Nephron progenitor cell (in vitro differentiated cells): ENCODE measurements around the gene RBMS1.

Source experiments
- DNase-seq: peaks from one replicate; pipeline ENCODE4 v3.0.0; 2021
- H3K27ac Mint-ChIP-seq: 2 replicates; pipeline ENCODE4 v1.8.0; 2021; ENCODE audit warnings: mild to moderate bottlenecking, moderate library complexity, mixed read lengths
- H3K27me3 Mint-ChIP-seq: 2 replicates; pipeline ENCODE4 v1.8.0; 2021; ENCODE audit warnings: mild to moderate bottlenecking, low read depth, mixed read lengths; ENCODE audit not compliant: poor library complexity
- H3K36me3 Mint-ChIP-seq: 2 replicates; pipeline ENCODE4 v1.8.0; 2021; ENCODE audit warnings: low read depth, mixed read lengths
- H3K4me1 Mint-ChIP-seq: 2 replicates; pipeline ENCODE4 v1.8.0; 2021; ENCODE audit warnings: mixed read lengths
- H3K4me3 Mint-ChIP-seq: 2 replicates; pipeline ENCODE4 v1.8.0; 2021; ENCODE audit warnings: mild to moderate bottlenecking, moderate library complexity, mixed read lengths
- H3K9me3 Mint-ChIP-seq: 2 replicates; pipeline ENCODE4 v1.8.0; 2021; ENCODE audit warnings: mild to moderate bottlenecking, moderate library complexity, mixed read lengths
- CTCF ChIP-seq: fragments of 200-600 bp; sonication (generic); IDR thresholded peaks from 2 replicates; pipeline ENCODE4 v1.5.0; 2021; ENCODE audit warnings: antibody characterized with exemption

RBMS1 gene

DNA sequence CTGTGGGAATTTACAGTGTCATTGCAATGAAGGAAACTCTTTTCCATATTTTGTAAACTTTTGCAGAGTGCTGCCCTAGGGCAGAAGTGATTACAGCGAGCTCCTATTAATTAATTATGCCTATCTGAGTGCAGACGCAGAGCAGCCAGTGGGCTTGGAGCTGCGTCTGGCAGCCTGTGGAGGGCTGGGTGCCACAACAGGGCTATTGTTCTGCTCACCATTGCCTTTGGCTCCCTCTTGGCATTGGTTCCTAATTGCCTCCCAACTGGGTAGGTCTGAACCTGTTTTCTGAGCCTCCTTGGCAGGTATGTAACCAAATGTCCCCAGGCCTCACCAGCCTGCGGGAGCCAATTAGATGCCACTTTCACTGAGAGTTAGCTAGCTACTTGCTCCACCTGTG is 267.9 kb downstream of the RBMS1 start:
- Mint-ChIP-seq H3K4me3 (no peak overlapping the region), H3K4me1 (peaks cover 74% of the 10 kb centered on the region), H3K27ac (no peak overlapping the region), H3K9me3 (no peaks in the 10 kb centered on the region), H3K36me3 (no peaks in the 10 kb centered on the region), H3K27me3 (peaks cover 3% of the 10 kb centered on the region)
- TF ChIP-seq CTCF: no peak
- no peak for DNase-seq

- Mint-ChIP-seq H3K4me3 (no peak overlapping the region), H3K36me3 (no peaks in the 10 kb centered on the region), H3K4me1 (peaks cover 74% of the 10 kb centered on the region), H3K27ac (no peak overlapping the region), H3K9me3 (no peaks in the 10 kb centered on the region), H3K27me3 (peaks cover 3% of the 10 kb centered on the region)
- DNase-seq: no peak
- TF ChIP-seq CTCF: no peak
Observed at GRCh38 chr2:160224507-160224906, 269.1 kb downstream of the RBMS1 start.

GRCh38 chr2:160224060-160224459 is 269.5 kb downstream of the RBMS1 start:
- DNase-seq: no peak
- H3K9me3 Mint-ChIP-seq: no peaks in the 10 kb centered on the region
- H3K27me3 Mint-ChIP-seq: peaks cover 3% of the 10 kb centered on the region
- no peak overlapping the region for H3K27ac Mint-ChIP-seq
- no peak overlapping the region for H3K4me3 Mint-ChIP-seq
- no peak for TF ChIP-seq CTCF
- H3K4me1 Mint-ChIP-seq: peaks cover 70% of the 10 kb centered on the region
- H3K36me3 Mint-ChIP-seq: no peaks in the 10 kb centered on the region

DNA sequence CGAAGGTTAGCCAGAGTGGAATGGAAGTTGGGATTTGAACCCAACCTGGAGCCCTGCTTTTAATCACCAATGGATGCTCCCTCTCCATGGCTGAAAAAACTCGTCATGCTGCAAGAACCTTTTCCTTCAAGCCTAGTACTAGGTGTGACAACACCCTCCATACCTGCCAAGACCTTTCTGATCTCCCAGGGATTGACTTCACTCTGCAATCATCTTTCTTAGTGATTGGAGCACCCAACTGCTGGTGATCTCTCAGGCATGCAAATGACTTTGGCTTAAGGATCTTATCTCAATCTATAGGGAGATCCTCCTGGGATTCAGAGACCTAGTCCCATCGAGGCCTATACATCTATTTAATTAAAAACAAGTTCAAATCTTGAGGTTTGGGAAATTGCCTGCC is 270.0 kb downstream of the RBMS1 start:
- no peak for DNase-seq
- TF ChIP-seq CTCF: no peak
- Mint-ChIP-seq H3K9me3 (no peaks in the 10 kb centered on the region), H3K36me3 (no peaks in the 10 kb centered on the region), H3K4me1 (peaks cover 67% of the 10 kb centered on the region), H3K4me3 (no peak overlapping the region), H3K27me3 (peaks cover 3% of the 10 kb centered on the region), H3K27ac (no peak overlapping the region)

DNA sequence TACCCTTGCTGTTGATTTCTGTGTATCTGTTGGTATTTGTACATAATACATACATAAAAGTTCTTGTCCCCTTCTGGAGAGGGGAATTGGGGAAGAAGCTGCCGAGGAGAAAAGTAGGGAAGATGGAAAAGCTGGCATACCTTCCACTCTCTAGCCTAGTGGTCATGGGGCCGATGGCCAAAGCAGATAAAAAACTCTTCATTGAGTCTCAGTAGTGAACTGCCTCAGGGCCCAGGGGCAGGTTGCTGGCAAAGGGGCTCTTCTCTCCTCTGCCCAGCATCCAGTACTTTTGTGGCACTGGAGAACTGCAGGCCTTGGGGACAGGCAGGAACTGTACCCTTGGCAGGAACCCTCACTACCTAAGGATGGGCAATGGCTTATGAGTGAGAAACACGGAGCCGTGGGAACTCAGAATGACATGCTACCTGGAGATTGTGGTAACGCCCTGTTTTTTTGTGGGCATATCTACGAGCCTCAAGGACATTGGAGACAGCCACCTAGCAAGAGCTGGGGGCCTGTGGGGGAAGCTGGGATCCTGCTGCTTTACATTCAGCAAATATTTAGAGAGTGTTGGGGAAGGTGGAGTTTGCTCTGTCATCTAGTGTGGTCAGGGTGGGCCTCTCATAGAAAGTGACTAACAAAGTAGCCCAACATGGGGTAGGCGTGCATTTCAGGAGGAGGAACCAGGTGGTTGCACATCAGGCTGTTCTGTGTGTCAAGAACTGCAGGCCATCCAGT is 270.9 kb downstream of the RBMS1 start:
- Mint-ChIP-seq H3K4me1 (peaks cover 59% of the 10 kb centered on the region), H3K27me3 (peaks cover 3% of the 10 kb centered on the region), H3K36me3 (no peaks in the 10 kb centered on the region), H3K4me3 (no peak overlapping the region), H3K9me3 (no peaks in the 10 kb centered on the region), H3K27ac (no peak overlapping the region)
- TF ChIP-seq CTCF: no peak
- DNase-seq: no peak
